CD1c-positive myeloid dendritic cell (primary cell): ENCODE results near the gene MAN1A2.

Source experiments
- DNase-seq: peaks from one replicate; pipeline ENCODE4 v3.0.0-alpha.2; 2016; ENCODE audit errors: extremely low spot score

The MAN1A2 gene

DNA sequence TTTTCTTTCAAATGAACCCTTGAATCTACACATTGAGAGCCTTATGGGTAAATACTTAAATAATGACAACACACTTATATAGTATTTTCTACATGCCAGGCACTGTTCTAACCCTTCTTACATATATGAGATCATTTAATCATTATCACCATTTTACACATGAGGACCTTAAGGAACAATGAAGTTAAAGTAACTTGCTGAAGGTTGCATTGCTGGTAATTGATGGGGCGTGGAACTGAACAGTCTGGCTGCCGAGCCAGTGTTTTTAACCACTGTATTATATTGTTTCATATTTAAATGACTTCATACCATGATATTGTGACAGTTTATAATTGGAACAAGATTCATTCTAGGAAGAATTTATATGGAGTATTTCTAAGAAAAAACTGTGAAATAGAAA is 126.7 kb downstream of the MAN1A2 start:
- no peak for DNase-seq

DNA sequence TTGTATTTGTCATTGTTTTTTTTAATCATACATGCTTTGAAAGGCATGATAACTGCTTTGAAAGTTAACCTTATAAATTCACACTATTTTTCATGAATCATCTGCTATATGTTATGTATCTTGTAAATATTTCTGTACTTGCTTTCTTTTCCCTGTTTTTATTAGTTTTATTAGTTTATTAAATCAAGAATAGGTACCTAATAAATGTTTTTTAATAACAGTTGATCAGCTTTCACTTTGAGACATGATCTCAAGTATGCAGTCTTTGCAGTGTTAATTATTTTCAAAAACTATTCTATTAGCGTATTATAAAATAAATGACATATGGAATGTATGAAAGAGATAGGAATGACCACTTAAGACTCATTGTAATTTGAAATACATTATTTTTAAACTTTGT is 127.8 kb downstream of the MAN1A2 start:
- no peak for DNase-seq

DNA sequence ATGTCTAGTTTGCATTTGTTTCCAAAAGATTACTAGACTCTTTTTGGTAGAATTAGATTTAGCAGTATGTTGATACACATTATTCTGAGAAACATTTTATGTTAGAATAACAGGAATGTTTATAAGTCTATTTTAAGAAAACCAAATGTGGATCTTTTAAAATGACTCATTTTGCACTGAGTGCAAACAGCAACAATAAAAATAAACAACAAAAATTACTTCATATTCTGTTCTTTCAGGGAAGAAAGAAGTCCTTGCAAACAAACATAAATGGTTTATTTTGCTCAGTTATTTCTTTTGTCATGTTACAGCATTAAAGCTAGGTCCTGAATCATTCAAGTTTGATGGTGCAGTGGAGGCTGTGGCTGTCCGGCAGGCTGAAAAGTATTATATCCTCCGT is 131.8 kb downstream of the MAN1A2 start:
- DNase-seq, result no peak

DNA sequence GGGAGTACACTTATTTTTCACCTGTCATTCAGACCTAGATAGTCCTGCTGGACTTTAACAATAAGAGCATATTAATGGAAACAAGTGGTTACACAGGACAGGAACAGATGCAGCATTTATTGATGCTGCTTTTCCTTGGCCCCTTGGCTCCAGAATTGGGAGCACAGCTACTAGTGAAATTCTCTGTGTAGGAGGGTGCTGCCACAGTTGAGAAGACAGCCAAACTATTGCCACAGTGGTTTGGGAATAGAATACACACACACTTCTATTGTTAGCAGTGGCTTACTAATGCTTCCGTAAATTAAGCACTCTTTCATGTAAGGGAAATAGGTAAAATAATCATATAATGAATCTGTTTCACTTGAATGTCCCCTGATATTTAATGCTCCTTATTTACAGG is 133.3 kb downstream of the MAN1A2 start:
- no peak for DNase-seq

DNA sequence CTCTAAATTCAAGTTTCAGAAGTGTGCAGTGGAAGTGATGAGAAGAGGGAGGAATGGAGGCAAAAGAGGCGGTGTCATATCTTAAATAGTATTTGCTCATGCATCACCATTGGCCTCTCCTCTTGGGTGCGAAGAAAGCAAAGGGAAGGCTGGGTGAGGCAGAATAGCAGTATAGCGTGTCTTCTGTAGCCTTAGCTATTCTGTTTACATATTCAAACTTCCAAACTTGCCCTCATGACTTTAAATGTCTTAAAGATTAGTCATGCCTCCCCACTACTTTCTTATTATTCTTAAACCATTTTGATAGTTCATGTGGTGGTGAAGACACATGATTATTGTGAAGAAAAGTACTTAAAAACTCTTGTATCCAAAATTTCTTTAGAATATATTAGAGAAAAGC is 134.0 kb downstream of the MAN1A2 start:
- no peak for DNase-seq

DNA sequence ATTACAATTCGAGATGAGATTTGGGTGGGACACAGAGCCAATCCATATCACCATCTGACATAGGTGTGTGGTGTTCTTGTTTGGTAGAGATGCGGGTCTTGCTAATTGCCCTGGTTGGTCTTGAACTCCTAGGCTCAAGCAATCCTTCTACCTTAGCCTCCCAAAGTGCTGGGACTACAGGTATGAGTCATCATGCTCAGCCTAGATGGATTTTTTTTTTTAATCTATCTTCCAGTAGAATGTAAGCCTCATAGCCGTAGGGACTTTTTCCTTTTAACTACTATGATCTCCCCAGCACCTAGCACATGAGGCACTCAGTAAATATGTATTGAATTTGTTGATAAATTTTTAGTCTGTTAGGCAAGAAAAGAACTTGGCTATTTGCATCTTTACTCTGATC is 144.0 kb downstream of the MAN1A2 start:
- no peak for DNase-seq

DNA sequence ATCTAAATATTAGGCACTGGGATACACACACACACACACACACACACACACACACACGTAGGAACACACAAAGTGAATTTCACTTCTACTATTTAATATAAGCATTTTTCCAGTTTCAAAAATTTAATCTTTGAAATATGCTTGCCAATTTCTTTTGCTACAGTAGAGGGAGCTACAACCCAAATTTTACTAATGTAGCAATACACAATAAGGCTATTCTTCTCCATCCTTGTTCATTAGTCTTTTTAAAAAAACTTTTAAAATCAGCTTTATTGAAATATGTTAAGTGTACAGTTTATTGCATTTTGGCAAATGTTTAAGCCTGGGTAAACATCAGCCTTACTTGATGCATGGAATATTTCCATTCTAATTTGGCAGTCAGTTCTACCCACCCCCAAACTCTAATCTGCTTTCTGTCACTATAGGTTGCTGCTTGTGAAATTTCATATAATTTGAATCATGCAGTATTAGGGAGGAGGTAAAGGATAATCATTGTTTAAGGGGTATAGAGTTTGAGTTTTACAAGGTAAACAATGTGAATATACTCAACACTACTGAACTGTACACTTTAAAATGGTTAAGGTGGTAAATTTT is 145.6 kb downstream of the MAN1A2 start:
- peak; percentile 46 for DNase-seq

DNA sequence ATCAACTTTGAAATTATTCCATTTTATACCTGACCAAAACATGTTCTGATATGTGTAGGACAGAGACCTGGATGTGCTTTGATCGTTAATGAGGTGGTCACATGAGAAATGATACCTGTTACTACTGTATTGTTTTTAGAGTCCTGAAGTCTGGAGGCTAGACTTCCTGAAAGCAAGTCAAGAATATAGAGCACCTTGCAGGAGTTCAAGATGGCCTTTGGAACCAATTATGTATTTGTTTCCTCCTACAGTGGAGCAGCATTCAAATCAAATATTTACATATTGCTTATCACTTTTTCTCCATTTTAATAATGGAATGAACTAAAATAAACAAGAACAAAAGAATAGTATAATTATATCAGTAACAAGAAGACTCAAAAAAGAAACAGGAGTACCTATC is 155.9 kb downstream of the MAN1A2 start:
- no peak for DNase-seq

DNA sequence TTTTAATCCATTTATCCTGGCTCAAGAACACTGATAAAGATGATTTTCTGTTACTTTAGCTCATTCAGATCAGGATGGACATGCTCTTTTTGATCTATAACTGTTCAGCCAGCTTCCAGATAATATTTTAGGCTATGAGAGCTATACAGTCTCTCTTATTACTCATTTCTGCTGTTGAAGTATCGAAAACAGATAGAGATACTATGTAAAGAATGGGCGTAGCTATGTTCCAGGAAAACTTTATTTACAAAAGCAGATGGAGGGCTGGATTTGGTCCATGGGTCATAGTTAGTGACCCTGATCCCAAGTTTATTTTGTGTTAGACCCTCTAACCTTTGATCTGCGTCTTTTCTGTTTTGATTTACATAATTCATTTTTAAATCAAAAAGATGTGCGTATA is 159.8 kb downstream of the MAN1A2 start:
- no peak for DNase-seq

DNA sequence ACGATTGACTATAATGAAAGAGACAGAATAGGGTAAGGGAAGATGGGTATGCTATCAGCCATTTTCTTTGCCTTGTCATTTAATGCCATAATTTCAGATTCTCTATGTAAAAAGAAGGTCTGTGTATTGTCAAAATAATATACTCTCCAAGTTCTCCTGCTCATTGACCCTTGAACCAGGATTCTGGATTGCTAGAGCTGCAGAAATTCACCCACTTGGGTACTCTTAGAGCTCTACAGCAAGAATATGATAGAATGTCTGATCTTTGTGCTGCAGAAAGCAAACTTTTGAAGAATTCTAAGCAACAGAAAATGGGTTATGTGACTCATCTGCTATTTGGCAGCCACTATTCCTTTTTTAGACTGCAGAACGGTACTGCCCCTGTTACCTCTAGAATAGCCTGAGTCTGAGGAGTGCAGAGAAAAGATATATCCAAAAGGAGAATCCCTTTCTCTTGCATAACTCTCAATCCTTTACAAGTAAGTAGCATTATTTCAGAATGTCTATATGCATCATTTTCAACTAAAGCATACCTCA is 160.4 kb downstream of the MAN1A2 start:
- DNase-seq, result no peak

DNA sequence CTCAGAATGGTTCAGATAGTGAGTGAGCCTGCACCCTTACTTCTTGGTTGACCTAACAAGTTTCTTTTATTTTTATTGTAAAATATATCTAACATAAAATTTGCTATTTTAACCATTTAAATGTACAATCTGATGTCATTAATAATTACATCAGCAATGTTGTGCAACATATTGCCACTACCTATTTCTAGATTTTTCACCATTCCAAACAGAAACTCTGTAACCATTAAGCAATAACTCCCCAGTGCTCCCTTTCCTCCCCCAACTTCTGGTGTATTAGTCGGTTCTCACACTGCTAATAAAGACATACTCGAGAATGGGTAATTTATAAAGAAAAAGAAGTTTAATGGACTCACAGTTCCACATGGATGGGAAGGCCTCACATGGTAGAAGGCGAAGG is 162.4 kb downstream of the MAN1A2 start:
- no peak for DNase-seq

DNA sequence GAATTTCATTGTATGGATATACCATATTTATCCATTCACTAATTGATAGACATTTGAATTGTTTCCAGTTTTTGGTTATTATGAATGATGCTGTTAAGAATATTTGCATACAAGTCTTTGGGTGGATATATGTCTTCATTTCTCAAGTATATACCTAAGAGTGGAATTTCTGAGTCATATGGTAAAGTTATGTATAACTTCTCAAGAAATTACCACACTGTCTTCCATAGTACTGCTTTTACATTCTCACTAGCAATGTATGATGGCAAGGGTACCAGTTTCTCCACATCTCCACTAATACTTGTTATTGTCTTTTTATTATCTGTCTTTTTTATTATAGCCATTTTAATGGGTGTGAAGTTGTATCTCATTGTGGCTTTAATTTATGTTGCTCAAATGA is 164.0 kb downstream of the MAN1A2 start:
- no peak for DNase-seq

DNA sequence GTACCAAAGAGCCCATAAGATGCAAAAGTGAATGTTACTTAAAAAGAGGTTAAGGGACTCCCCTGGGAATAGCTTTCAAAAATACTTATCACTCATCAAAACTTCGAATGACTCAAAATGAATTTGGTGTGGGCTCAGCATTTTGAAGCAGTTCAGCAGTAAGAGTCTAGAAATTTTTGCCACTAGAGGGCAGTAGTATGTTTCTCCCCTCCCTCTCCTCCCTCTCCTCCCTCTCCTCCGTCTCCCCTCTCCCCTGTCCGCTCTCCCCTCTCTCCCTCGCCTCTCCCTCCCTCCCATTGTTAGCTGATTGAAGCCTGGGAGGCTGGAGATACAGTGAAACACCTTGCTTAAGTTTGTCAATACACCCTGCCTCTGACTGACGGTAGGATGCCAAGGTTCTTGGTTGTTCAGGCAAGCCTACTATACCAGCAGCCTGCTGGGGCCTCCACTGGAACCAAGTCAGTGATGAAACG is 167.8 kb downstream of the MAN1A2 start:
- peak; percentile 55 for DNase-seq

DNA sequence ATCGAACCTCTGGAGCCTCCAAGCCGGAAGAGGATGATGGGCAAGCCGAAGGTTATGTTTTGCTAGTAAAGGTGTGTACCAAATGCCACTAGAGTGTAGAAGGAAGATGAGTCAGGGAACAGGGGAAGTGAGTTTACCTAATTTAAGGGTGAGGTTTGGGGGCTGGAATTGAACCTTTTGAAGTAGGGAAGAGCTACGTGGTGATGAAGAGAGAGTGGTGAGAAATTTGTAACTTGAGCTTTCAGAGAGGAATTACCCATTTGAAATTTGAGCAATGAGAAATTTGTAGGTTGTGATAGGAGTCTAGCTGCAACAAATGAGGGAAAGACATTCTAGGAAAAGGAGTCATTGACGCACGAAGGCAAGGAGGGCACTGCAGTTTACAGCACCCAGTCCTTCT is 168.6 kb downstream of the MAN1A2 start:
- no peak for DNase-seq

DNA sequence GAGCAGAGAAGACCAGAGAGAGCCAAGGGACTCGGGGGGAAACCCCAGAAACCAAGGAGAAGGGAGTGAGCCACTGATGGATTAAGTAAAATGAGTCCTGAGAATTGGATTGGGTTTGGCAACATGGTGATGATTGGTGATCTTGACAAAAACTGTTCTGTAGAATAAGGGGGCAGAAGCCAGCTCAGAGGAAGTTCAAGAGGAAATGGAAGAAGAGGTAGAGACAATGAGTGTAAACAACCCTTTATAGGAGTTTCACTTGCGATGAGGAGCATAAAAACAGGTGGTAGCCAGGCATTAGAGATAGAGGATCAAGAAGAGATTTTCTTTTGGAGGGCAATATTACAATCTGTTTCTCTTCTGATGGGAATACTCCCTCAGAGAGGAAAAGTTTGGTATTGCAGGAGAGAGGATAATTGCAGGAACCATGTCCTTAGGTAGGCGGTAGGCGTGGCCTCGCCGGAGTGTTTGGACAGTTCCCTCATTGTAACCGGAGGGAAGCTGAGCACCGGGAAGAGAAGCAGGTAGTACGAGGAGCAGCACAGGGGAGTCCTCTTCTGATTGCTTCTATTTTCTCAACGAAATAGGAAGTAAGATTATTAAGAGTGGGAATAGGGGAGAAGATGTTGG is 170.2 kb downstream of the MAN1A2 start:
- peak; percentile 30 for DNase-seq

DNA sequence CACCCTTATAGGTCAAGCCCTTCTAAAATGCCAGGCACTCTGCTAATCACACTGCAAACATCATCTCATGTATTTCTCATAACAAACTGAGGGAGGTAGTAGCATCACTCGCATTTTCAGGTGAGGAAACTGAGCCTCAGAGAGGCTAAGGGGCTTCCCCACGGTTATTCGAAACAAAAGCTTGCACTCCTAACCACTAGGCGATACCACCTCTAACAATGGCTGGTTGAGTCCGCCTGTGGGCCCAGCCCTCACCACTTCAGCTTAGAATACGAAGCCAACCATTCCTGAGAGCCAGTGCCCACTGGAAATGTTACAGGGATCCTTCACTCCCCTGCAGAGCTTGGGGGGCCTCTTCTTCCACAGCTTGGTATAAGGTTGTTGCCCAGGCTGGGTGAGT is 173.3 kb downstream of the MAN1A2 start:
- DNase-seq, result no peak

DNA sequence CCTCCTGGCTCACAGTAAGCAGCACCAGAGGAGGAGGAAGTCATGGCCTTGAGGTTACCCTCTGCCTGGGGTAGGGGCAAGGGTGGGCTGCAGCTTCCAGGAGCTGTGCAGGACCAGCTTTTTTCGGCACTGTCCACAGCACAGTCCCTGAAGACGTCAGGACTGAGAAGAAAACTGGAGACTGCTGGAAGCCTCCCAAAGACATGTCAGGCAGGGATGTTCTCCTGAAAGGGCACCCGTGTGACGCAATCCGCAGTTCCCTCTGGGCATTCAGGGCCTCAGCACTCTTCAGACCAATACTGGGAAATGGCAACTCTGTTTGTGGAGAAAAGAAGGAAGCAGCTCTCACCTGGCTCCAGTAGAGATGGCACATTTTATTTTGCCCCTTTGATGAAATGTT is 173.8 kb downstream of the MAN1A2 start:
- no peak for DNase-seq

DNA sequence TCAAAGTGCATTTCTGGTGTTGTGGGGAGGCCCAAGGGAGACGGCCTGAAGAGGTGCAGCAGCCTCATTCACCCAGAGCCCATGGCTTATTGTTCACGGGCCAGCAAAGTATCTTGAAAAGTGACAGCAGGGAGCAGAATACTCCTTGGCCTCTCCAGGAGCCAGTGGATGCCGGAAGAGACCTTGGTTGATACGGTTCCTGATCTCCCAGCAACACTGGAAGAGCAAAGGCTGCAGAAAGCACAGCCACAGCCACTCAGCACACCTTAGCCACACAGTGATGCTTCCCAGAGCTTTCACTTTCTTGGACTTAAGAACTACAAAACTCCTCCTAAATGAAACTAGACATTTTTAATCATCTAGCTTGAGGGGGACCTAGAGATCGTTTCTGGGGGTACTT is 174.3 kb downstream of the MAN1A2 start:
- no peak for DNase-seq

DNA sequence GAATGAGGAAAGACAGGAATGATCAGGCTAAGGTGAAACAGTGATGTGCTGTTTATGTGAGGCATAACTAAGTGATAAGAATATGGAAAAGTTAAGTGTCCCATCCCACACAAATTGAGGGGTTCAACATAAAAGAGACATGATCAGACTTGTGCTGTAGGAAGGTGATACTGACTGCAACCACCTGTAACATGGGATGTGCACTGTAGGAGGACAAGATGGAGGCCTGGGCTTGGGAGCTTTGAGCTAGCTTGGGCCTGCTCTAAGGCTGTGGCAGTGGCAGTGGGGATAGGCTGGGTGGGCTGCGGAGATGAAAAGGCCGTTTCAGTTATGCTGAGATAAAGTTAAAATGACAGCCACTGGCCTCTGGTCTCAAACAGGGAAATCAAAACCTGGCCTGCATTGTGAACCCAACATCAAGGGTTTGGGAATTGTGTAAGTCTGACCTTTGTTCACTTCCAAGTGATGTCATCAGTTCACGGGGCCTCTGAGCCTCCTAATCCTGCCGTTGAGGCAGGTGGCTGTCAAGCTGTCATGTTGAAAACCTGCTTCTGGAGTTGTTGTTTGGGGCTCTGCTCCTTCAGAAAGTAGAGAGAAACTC is 177.4 kb downstream of the MAN1A2 start:
- no peak for DNase-seq

DNA sequence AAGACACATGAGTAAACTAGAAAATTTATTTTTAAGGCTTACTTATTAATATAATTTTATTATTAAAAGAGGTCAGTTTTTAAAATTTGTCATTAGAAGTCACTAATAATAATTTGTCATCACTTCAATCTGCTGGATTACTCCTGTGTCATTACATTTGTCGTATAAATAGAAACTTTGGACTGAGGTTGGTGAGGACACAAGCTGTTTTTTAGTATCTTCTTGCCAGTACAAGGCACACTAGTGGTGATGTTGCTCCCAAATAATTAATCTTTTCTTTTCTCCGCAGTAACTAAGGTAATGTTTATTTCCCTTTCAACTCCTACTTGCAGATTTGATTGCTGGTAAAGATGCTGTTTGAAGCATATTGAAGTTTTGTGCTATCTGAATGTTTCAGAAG is 179.2 kb downstream of the MAN1A2 start:
- no peak for DNase-seq

DNA sequence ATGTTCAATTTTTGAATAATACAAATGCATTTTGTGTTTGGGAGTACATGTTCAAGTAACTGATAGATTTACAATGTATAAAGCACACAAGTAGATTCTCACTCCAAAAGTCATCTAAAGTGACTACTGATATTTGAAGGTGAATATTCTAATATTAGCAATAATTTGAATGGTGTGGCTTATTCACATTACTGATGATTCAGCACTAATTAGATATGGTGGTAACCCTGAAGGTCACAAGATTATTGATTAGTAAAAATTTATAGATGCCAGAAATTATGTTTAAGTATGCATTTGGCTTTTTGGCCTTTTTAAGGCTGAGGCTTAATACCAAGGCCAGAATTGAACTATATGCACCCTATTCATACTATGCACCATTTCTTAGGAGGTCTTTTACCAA is 186.2 kb downstream of the MAN1A2 start:
- no peak for DNase-seq

DNA sequence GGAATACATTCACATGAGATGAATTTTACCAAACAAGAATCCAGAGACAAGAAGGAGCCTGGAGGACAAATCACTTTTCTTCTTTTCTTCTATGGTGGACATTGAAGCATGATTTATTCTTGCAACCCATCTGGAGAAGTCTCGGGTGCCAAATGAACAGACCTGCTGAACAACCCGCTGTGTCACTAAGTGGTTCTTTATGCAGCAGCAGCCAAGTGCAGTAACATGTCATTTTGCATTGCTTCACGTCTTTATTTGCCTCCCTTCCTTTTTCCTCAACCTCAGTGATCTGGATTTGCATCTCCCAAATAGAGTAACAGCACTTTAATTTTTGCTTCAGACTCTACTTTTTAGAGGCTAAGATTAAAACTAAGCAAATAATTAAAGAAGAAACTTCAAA is 188.6 kb downstream of the MAN1A2 start:
- no peak for DNase-seq

DNA sequence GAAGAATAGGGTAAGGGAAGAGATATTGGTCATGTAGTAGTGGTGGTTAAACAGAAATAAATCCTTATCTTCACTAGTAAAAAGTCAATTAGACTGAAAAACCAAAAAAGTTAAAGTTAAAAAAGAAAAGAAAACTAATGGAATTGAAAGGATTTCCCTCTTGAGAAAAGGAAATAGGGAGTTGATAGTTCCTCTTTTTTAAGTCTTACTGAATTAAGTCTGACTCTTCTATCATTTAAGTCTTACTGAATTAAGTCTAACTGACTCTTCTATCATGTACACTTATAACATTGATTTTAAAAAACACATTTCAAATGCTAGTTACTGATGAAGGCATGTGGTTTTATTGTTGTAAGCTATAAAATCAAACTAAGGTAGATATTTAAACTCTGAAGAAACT is 189.1 kb downstream of the MAN1A2 start:
- no peak for DNase-seq
